Stimulated activated CD4-positive, alpha-beta T cell treated with anti-CD3 and anti-CD28 coated beads, TNF-alpha, amount 100 ng/mL, for 1 hour (primary cell): ENCODE results near the gene ZNF407.

Experiments used
- DNase-seq, 3 donors: peaks; one replicate each; pipeline ENCODE4 v3.0.0-alpha.2; 2020; ENCODE audit warnings: low read depth in 3 of 3, low spot score in 1 of 3

ZNF407 gene

DNA sequence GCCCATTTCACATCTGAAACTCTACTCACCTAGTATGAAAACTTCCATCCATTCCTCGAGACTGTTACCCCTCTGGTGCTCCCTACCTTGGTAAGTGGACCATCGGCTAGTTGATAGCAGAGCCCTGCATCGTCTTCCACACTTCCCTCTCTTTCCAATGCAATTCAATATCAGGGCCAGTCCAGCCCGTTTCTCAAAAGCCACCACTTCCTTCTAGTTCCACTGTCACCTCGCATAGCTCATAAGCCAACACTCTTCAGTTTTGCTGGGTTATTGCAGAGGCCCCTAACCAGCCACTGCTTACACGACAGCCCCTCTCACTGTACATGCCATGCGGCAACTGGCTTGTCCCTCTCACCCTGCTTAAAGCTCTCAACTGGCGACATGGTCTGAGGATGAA is 10.2 kb upstream of the ZNF407 start:
- DNase-seq, result no peak

DNA sequence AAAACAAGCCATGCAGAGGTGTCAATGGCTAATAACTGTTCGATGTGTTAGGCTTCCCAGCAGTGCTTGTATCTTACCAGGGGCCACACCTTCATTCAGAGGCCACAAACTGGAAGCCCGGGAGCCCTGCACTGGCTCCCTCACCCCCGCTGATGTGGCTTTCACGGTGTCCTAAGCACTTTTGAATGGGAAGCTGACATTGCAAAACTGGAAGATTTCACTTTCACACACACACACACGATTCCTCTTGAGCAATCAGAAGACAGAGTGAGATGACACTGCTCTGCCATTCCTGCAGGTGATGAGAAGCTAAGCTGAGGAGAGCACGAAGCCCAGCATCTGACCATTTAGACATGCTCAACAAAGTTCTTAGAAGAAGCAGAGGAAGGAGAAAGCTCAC is 8.6 kb upstream of the ZNF407 start:
- DNase-seq, result no peak

DNA sequence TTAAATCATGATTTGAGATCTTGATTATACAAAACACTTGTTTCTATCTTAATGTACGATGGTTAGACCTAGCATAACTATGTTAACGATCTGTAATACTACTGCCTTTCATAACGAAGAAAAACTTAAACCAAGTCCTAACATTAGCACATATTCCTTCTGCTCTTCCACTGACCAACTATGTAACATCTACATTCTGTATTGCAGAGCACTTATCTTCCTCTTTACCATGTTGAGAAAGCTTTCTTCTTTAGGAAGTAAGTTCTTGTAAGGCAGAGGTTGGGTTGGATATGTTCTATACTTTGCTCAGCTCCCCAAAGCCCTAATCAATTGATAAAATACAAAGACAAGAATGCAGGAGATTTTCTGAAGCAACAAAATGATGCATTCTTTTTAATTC is 7.9 kb upstream of the ZNF407 start:
- DNase-seq, result no peak

DNA sequence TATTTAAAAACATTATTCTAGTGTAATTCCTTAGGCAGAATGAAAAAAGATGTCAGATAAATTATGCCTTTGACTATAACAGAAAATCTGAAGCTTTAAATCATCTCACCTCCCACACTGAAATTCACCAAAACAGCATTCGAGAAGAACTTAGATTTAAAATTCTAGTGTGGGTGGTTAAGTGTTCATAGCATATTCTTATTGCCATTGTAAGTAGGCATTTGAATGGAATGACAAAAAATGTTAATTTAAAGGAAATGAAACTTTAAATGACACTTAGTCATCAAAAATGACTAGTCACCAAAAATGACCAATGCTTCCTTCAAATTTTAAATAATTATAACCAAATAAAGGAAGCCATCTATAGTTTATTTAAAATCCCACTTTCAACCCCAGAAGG is 7.0 kb upstream of the ZNF407 start:
- DNase-seq, result no peak

DNA sequence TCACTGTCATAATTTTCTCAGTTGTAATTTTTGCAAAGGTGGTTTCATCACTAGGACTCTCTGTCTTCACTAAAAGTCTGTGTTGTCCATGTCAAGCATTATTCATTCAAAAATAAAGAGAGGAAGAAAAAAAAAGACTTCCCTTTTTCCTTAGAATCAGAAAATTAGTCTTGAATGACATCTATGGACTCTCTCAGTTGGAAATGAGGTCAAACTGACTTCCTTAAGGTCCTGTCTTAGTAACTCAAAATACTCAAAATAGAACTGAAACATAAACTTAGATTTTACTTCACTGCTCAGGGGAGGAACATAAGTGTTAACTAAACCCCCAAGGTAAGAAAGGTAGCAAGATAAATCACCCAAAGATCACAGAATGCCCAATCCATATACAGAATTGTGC is 2.2 kb upstream of the ZNF407 start:
- DNase-seq, result no peak

DNA sequence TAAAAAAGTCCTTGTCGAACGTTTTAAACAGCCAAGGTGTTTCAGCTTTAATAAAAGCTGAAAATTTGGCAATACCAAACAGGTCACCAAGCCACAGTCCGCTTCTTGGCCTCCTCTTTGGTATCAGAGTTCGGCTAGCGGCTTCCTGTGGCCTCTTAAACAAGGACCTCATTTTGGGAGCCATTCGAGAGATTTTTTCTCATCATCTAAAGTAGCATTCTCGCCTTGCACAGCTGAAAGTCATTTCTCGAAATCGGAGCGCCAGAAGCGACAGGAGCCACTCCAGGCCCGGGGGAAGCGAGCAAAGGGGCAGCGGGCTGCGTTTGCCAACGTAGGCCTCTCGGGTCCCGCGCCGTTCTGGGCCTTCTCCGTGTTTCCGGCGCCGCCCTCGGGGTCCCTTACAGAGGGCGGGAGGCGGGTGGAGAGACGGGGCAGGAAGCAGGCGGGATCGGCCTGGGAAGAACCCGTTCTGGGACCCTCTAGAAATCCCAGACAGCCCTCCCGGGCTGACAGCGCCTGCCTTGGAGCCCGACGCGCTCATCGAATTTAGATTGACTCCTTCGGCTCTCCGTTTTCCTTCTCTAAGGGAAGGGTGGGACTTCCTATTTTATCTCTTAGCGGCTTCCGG is 522 bp upstream of the ZNF407 start:
- peak; percentile 13 to 56 (median 39) for DNase-seq

DNA sequence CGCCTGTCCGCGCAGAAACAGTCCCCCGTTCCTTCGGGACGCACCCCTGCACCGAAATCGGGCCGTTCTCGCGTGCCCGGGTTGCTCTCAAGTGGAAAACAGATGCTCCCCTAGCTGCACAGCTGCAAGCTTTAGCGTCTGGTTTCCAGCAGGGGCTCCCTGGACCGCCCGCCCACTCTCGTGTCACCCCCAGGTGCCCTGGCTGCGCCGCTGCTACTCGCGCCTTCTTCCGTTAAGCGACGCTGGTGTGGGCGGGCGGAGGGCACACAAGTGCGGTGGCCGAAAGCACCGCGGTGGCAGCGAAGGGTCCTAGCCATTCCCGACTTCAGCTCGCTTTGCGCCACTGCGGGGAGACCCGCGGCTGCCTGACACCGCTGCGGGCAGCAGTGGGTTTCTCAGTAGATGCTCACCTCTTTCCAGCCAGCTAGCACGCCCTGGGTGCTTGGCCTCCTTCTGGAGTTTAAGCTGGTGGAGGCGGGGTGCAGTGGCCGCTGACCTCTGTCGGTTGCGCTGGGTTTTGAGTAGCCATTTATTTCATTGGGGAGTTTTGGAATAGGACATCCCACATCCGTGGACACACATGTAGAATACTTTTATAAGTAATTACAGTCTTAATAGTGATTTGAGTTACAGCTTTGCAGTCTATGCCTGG is 806 bp downstream of the ZNF407 start:
- DNase-seq, result peak; percentile 8 to 46 (median 21)

DNA sequence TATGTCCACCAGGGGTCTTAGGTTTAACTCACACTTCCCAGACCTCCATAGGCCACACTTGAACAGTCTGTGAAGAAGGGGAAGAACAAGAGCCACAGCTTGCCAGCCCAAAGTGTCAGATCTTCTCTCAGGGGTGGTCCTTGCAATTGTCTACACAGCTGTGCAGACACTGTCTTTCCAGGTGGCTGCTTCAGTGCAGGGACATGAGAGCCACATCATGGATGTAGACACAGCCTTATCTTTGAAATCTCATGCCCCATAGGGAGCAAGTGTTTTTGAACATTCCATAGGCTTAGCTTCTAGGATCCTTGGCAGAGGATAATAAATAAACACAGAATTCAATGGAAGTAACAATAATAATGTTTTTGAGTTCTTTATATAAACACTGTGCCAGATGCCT is 6.7 kb downstream of the ZNF407 start:
- DNase-seq, result no peak

DNA sequence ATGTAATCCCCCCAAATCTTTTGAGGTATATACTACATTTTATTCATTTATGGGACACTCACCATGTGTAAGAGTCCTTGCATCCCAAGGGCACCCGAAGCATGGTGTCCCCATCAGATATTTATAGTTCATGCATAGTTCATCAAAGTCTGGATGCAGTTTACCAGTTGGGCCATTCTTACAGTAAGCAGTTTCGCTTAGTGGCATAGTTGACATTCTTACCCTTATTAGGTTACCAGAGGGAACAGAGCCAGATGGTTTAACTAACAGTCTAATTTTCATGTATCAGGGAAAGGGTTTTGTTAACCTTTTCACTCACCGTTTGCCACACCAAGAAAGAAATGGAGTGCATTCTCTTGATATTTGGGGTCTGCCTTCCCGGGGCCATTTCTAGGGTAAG is 7.1 kb downstream of the ZNF407 start:
- DNase-seq, result no peak

DNA sequence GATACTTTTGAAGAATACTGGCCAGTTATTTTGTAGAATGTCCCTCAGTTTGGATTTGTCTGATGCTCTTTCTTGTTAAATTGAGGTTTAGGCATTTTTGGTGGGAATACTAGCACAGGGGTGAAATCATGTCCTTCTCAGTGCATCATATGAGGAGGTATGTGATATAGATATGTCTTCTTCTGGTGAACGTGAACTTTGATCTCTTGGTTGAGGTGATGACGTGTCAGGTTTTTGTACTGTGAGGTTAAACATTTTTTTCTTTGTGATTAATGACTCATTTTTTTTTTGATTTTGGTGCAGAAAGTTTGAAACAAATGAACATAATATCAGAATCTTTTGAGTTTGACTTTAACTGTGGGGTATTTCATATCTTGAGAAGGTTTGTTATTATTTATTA is 11.0 kb downstream of the ZNF407 start:
- no peak for DNase-seq

DNA sequence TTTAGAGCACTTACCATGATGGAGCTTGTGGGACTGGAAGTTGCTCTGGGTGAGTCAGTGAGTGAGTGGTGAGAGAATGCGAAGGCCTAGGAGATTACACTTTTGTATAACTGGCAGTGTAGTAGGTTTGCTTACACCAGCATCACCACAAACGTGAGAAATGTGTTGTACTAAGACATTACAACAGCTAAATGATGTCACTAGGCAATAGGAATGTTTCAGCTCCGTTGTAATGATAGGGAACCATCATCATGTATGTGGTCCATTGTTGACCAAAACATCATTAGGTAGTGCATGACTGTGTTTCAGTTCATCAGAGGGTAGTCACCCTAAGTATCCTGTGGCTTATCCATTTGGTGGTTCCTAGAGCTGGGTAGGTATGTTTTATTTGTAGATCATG is 11.9 kb downstream of the ZNF407 start:
- no peak for DNase-seq

DNA sequence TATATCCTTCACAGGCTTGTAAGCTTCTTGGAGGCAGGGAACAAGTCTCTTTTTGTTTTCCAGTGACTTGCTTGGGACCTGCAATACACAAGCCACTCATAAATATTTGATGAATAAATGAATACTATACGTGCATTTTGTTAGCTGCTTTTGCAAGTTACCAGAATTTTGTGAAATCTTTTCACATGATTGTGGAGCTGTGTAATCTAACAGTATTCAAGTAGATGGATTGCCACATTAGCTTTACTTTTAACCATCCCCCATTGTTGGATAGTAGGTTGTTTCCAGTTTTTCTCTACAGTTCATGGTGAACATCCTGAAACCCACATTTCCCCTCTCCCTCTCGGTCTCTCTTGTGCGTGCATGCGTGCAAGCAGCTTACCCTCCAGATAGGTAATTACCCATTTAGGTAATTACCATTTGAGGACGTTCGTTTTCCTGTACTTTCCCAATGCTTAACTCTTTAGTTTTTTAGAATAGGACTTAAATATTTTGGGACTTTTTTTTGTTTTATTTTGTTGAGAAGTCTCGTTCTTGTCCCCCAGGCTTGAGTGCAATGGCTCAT is 12.5 kb downstream of the ZNF407 start:
- DNase-seq, result no peak

DNA sequence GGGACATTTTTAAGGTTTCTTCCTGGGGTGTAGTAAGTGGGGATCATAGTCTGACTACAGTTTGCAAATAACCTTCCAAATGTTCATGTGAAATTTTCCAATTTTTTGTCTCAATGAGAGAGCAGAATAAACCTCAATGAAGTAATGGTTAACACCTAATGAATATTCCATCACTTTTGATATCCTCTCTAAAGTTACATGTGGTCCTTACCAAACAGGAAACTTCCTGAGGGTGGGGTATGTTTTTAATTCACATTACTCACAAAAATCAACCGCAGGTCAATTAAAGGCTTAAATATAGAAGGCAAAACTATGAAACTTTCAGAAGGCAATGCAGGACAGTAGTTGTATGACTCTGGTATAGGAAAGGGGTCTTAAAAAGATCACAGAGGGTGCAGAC is 13.2 kb downstream of the ZNF407 start:
- DNase-seq, result no peak

DNA sequence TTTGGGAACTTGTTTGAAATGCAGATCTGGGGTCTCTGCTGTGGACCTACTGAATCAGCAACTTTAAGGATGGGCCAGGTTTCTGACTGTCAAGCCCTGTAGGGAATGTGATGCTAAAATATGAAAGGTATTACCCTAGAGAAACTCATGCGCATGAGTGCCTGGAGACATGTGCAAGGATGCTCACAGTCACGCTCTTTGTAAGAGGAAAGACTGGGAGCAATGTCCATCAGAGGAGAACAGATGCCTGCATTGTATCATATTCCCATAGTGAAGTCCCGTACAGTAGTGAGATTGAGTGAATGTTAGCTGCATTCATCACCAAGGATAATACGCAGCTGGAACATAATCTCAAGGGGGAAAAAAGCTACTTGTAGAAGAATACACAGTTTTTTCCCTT is 14.1 kb downstream of the ZNF407 start:
- no peak for DNase-seq

DNA sequence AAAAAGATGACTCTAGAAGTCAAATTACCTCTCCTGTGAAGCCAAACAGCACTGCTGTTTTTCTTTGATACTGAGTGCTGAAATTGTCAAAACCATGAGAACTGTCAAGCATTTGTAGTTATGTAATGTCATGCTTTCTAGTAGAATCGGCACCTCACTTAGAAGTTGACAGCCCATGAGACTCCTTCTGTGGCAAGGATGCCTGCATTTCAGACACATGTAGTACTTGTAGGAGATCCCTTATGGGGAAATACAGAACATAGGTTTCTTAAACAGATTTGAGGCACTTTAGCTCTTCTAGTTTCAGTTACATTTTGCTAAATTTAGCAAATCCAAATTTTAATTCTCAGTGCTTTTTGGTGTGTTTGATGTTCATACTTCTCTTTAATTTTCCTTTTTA is 15.7 kb downstream of the ZNF407 start:
- DNase-seq, result no peak

DNA sequence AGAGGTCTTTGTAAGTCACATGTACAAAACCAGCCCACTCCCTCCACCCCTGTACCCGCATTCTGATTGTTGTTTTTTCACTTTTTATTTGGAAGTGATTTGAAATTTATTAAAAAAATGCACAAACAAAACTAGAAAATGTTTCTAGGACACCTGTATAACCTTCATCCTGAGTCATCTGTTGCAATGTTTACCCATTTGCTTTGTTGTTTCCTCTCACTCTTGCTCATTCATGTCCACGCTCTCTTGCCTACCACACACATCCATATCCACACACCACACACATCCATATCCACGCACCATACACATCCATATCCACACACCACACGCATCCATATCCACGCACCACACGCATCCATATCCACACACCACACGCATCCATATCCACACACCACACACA is 18.8 kb downstream of the ZNF407 start:
- DNase-seq, result no peak

DNA sequence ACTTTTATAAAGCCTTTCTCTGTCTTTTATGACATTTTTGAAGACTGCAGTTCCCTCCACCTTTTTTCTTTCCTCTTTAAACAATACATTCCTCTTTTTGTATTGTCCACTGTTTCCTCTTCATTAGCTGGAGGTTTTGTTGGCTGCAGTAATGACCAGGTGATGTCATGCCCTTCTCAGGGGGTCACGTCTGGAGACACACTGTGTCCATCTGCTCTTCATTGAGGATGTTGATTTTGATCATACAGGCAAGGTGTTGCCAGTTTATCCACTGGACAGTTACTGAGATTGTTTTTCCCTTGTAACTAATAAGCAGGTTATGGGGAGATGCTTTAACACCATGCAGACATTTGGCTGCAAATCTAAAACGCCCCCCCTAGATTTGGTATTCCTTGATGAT is 19.8 kb downstream of the ZNF407 start:
- DNase-seq, result no peak

DNA sequence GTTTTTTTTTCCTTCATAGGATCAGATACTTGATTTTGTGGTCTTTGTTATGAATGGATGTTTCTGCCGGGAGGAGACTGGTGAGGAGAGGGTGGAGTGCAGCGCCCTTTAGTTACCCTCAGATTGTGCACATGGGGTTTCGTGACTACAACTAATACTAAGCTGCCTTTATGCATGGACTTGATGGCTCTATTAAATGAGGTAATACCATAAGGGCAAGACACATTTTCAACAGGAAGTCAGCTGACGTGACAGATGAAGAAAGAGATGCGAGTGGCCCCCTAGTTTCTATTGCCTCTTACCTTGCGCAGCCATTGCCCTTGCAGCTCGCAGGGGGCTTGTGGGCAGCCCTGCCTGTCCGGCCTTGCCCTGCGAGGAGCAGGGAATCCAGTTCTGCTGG is 24.4 kb downstream of the ZNF407 start:
- no peak for DNase-seq

DNA sequence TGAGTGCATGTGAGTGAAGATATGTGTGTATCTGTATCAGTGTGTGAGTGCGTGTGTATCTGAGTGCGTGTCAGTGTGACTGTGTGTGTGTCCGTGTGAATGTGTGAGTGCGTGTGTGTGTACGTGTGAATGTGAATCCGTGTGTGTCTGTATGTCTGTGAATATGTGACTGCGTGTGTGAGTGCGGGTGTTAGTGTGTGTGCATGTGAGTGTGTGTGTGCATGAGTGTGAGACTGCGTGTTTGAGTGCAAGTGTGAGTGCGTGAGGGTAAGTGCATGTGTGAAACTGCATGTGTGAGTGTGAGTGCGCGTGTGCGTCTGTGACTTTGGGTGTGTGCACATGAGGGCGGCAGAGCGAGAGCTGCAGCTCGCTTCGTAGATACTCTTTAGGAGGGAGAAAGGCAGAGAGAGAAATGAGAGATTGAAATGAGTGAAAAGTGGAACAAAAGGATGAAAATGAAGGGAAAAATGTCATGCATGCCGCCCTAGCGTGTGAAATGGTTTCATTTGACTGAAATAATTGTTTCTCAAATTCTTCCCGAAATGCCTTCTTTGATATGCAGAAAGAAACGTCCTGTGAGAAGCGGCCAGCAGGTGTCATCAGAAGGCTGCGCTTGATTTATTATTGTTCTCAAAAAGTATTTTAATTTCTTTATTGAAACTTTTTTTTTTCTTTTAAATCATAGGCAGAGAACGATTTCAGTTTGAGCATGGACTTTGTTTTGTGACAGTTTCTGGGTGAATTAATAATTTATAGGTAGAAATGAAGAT is 25.6 kb downstream of the ZNF407 start:
- no peak for DNase-seq

DNA sequence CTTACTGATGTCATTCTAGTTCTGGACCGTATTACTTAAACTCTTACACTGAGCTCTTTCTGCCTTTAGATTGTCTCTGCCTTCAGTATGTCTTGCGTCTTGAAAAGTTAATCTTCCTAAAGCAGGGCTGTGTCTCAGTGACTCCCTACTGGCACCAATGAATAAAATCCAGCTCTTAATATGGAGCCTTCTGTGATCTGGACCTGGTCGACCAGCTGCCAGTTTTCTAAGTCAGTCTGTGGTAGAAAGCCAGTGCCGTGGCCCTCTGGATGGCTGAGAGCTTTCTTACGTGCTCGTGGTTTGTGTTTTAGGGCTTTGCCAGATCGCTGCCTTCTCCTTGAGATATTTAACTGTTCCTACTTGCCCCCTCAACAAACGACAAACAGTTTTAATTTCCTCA is 26.8 kb downstream of the ZNF407 start:
- no peak for DNase-seq

DNA sequence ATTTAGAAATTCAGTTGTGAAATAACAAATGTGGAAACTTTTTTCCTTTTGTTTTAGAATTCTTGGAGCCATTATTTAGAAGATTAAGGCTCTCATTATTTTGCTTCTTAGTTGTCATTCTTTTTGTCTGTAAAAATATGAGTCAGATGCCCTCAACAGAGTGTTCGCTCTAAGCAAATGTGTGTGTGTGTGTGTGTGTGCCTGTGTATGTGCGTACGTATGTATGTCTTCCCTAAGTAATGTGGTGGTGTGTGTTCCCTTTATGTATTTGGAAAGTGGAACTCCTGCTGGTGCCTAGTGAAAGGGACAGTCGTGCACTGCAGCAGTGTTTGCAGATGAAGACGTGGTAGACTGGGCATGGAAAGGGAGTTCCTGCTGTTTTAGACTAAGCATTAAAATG is 27.5 kb downstream of the ZNF407 start:
- no peak for DNase-seq
